AG09309 (cell line): ENCODE data around the gene PARD3B.

Source experiments
- DNase-seq: peaks from one replicate; pipeline ENCODE4 v3.0.0-alpha.2; 2010; ENCODE audit warnings: low read depth
- H3K4me3 ChIP-seq: 2 replicates; pipeline ENCODE4 v1.5.1; 2011; ENCODE audit warnings: mild to moderate bottlenecking, low read depth, low read length, moderate library complexity; ENCODE audit not compliant: control insufficient read depth
- TF ChIP-seq, protein P1 (sequence below): IDR thresholded peaks from 2 replicates; pipeline ENCODE4 v1.5.1; 2011; ENCODE audit warnings: mild to moderate bottlenecking, low read depth, low read length, inconsistent platforms; ENCODE audit not compliant: insufficient read depth, control insufficient read depth; ENCODE audit errors: missing control alignments

The PARD3B gene

GRCh38 chr2:204655626-204656025 lies 110.4 kb downstream of the PARD3B start:
- TF ChIP-seq, protein P1, sequence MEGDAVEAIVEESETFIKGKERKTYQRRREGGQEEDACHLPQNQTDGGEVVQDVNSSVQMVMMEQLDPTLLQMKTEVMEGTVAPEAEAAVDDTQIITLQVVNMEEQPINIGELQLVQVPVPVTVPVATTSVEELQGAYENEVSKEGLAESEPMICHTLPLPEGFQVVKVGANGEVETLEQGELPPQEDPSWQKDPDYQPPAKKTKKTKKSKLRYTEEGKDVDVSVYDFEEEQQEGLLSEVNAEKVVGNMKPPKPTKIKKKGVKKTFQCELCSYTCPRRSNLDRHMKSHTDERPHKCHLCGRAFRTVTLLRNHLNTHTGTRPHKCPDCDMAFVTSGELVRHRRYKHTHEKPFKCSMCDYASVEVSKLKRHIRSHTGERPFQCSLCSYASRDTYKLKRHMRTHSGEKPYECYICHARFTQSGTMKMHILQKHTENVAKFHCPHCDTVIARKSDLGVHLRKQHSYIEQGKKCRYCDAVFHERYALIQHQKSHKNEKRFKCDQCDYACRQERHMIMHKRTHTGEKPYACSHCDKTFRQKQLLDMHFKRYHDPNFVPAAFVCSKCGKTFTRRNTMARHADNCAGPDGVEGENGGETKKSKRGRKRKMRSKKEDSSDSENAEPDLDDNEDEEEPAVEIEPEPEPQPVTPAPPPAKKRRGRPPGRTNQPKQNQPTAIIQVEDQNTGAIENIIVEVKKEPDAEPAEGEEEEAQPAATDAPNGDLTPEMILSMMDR: no peak
- no peak for DNase-seq
- H3K4me3 ChIP-seq: no peak overlapping the region

GRCh38 chr2:204657024-204657423 lies 111.7 kb downstream of the PARD3B start:
- TF ChIP-seq, protein P1: no peak
- H3K4me3 ChIP-seq: no peak overlapping the region
- no peak for DNase-seq

GRCh38 chr2:204662956-204663355 lies 117.7 kb downstream of the PARD3B start:
- TF ChIP-seq, protein P1: no peak
- no peak overlapping the region for H3K4me3 ChIP-seq
- no peak for DNase-seq

DNA sequence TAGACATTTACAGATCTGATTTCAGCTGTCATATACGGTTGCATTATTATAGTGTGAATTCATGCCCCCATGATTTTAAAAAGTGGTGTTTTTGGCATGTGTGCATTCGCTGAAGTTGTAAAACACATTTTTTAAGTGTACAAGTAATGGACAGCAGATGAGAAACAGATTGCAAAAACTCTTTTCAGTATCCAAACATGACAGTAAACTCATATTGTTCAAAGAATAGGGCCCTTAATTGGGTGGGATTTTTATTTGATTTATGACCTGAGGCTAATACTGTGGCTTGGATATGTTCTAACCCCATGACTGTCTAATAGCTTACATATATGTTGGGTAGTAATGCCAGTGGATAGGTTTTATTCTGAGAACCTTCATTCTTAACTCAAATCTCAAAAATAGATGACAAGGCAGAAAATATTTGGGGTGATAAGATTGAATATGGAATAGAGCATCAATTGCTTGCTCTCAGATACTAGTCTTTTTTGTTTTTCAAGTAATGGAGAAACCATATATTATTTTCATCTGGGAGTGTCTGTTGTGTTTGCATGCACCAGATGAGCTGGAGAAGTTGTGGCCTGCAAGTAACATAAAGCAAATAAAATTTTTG lies 118.6 kb downstream of the PARD3B start:
- TF ChIP-seq, protein P1: no peak
- H3K4me3 ChIP-seq: no peak overlapping the region
- no peak for DNase-seq

DNA sequence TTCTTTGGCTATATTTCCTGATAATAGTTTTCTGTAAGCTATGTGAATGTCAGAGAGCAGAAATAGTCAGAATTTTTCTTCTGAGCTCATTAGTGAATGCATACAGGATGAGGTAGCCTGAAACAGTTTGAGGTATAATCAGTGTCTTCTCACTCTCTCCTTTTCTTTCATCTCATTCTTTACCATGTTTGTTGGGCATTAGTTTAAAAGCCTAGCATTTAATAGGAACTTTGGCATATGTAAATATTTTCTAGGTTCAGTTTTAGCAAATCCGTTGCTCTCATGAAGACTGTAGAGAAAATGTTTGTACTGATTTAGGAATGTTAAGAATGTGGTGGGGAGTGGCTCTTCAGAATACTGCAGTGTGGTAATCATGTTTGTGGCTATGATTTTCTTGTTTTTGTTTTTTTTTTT lies 119.4 kb downstream of the PARD3B start:
- no peak overlapping the region for H3K4me3 ChIP-seq
- no peak for DNase-seq
- TF ChIP-seq, protein P1: no peak

GRCh38 chr2:204665207-204665606 lies 119.9 kb downstream of the PARD3B start:
- no peak for DNase-seq
- TF ChIP-seq, protein P1: no peak
- no peak overlapping the region for H3K4me3 ChIP-seq
